ENCODE data around the gene OR6C65.

The OR6C65 gene

GRCh38 chr12:55445357-55445756 is 45.0 kb downstream of the OR6C65 start:
- no peak overlapping the region for H3K9ac ChIP-seq (ENCODE audit: low read depth in 1 of 2, low read length in 2 of 2)
- H3K9me3 ChIP-seq (ENCODE audit: control insufficient read depth in 2 of 2, low read length in 2 of 2): peaks cover 0 to 3% of the 10 kb centered on the region in 2 donors
- H3K36me3 ChIP-seq (ENCODE audit: control insufficient read depth in 2 of 2, insufficient read depth in 2 of 2, low read length in 2 of 2): no peaks in the 10 kb centered on the region
- H3K4me3 ChIP-seq (ENCODE audit: low read length in 2 of 2): no peak overlapping the region
- H3K27me3 ChIP-seq (ENCODE audit: control insufficient read depth in 2 of 2, insufficient read depth in 2 of 2, low read length in 2 of 2): no peaks in the 10 kb centered on the region
- no peak overlapping the region for H3K27ac ChIP-seq (ENCODE audit: low read depth in 2 of 2, low read length in 2 of 2)
- H3K4me1 ChIP-seq (ENCODE audit: control insufficient read depth in 2 of 2, insufficient read depth in 2 of 2, low read length in 2 of 2): no peaks in the 10 kb centered on the region

GRCh38 chr12:55446326-55446725 is 46.0 kb downstream of the OR6C65 start:
- H3K4me1 ChIP-seq (ENCODE audit: control insufficient read depth in 2 of 2, insufficient read depth in 2 of 2, low read length in 2 of 2): no peaks in the 10 kb centered on the region
- no peak overlapping the region for H3K9ac ChIP-seq (ENCODE audit: low read depth in 1 of 2, low read length in 2 of 2)
- no peaks in the 10 kb centered on the region for H3K36me3 ChIP-seq (ENCODE audit: control insufficient read depth in 2 of 2, insufficient read depth in 2 of 2, low read length in 2 of 2)
- H3K9me3 ChIP-seq (ENCODE audit: control insufficient read depth in 2 of 2, low read length in 2 of 2): no peaks in the 10 kb centered on the region
- no peaks in the 10 kb centered on the region for H3K27me3 ChIP-seq (ENCODE audit: control insufficient read depth in 2 of 2, insufficient read depth in 2 of 2, low read length in 2 of 2)
- H3K4me3 ChIP-seq (ENCODE audit: low read length in 2 of 2): no peak overlapping the region
- H3K27ac ChIP-seq (ENCODE audit: low read depth in 2 of 2, low read length in 2 of 2): no peak overlapping the region

- no peaks in the 10 kb centered on the region for H3K36me3 ChIP-seq (ENCODE audit: control insufficient read depth in 2 of 2, insufficient read depth in 2 of 2, low read length in 2 of 2)
- H3K4me3 ChIP-seq (ENCODE audit: low read length in 2 of 2): no peak overlapping the region
- H3K9me3 ChIP-seq (ENCODE audit: control insufficient read depth in 2 of 2, low read length in 2 of 2): no peaks in the 10 kb centered on the region
- no peak overlapping the region for H3K27ac ChIP-seq (ENCODE audit: low read depth in 2 of 2, low read length in 2 of 2)
- no peaks in the 10 kb centered on the region for H3K27me3 ChIP-seq (ENCODE audit: control insufficient read depth in 2 of 2, insufficient read depth in 2 of 2, low read length in 2 of 2)
- H3K9ac ChIP-seq (ENCODE audit: low read depth in 1 of 2, low read length in 2 of 2): no peak overlapping the region
- no peaks in the 10 kb centered on the region for H3K4me1 ChIP-seq (ENCODE audit: control insufficient read depth in 2 of 2, insufficient read depth in 2 of 2, low read length in 2 of 2)
Measured at GRCh38 chr12:55448825-55449224, 48.5 kb downstream of the OR6C65 start.

All from mucosa of rectum (tissue), 2 donors.